ENCODE measurements around the gene BLMH.

The BLMH gene

DNA sequence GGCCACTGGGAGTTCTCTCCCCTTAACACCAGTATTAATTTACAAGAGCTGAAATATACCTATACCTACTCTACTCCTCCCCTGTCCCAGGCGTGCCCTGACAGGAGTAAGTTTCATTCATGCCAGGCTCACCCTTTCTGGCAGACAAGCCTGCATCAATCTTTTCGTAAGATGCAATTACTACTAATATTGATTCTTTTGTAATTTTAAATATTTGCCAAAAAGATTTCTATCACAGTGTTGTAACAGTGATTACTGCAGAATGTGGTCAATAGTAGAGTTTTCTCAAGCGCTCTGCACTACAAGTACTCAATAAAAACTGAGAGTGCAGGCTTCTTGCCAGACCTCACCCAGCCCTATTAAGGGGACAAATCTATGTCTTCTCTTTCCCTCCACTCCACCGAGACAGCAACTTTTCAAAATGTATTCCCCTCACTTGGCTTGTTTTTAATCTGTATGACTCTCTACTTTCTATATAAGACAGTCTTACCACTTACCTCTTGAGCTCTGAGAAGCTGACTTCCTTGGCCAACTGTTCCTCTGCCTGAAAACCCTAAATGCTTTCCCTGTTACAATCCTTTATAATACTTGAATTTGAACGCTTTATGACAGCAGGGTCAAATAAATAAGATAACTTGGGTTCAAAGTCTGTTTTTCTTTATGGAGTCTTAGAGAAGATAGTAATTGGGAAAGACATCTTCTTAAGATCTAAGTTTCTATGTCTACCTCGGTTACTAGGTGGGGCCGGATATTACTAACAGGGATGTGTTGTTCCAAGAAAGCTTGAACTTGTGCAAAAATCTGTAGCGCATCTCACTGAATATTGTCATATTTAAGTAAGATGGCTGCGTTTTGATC, 42.0 kb upstream of the BLMH start, which contains the start of gene TMIGD1:
Gene TMIGD1, minus strand, starts transcription at position 555 of the 858 bp plus-strand sequence. CDS start 1,924 bp downstream, outside the sequence.
- TF ChIP-seq, protein P1, sequence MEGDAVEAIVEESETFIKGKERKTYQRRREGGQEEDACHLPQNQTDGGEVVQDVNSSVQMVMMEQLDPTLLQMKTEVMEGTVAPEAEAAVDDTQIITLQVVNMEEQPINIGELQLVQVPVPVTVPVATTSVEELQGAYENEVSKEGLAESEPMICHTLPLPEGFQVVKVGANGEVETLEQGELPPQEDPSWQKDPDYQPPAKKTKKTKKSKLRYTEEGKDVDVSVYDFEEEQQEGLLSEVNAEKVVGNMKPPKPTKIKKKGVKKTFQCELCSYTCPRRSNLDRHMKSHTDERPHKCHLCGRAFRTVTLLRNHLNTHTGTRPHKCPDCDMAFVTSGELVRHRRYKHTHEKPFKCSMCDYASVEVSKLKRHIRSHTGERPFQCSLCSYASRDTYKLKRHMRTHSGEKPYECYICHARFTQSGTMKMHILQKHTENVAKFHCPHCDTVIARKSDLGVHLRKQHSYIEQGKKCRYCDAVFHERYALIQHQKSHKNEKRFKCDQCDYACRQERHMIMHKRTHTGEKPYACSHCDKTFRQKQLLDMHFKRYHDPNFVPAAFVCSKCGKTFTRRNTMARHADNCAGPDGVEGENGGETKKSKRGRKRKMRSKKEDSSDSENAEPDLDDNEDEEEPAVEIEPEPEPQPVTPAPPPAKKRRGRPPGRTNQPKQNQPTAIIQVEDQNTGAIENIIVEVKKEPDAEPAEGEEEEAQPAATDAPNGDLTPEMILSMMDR (IDR thresholded peaks at IDR 0.05; ENCODE audit: insufficient read depth, missing control alignments): no peak
- FAIRE-seq: no peak
- DNase-seq (ENCODE audit: insufficient read length, low spot score): no peak

- TF ChIP-seq, protein P1 (IDR thresholded peaks at IDR 0.05; ENCODE audit: insufficient read depth, missing control alignments): no peak
- DNase-seq (ENCODE audit: insufficient read length, low spot score): no peak
- no peak for FAIRE-seq
Observed at GRCh38 chr17:30332057-30332542, 40.4 kb upstream of the BLMH start.

- no peak for DNase-seq (ENCODE audit: insufficient read length, low spot score)
- no peak for FAIRE-seq
- TF ChIP-seq, protein P1 (IDR thresholded peaks at IDR 0.05; ENCODE audit: insufficient read depth, missing control alignments): no peak
Observed at GRCh38 chr17:30326809-30327208, 35.1 kb upstream of the BLMH start.

- TF ChIP-seq, protein P1 (IDR thresholded peaks at IDR 0.05; ENCODE audit: insufficient read depth, missing control alignments): no peak
- DNase-seq (ENCODE audit: insufficient read length, low spot score) (no peak), FAIRE-seq (no peak)
Observed at GRCh38 chr17:30324723-30325122, 33.0 kb upstream of the BLMH start.

GRCh38 chr17:30323895-30324319, 32.2 kb upstream of the BLMH start:
- TF ChIP-seq, protein P1 (IDR thresholded peaks at IDR 0.05; ENCODE audit: insufficient read depth, missing control alignments): no peak
- no peak for FAIRE-seq
- no peak for DNase-seq (ENCODE audit: insufficient read length, low spot score)

DNA sequence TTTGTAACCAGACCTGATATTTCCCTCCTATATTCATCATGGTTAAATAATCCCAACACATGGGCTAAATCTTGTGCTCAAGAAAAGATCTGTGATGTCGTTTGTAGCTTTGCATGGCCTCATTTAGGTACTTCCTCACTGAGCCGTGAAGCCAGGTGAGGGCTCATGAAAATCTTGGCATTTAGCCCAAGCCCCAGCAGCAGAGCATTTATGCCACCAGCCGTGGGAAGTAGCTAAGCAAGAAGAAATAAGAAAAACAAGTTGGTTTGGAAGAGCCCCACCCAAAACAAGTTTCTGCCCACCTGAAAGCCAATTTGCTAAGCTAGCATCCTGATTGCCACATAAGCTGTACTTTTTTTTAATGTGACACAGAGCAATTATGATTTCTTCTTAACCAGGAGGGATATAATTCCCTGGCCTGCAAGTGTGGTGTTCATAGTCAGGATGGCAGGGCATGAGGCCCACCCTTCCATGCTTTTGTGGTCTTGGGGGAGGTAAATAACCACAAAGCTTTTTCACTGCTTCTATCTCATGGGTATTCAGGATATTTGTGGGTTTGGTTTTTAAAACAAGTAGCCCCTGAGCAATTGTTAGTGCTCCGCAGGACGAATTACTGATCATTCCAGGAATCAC, 31.6 kb upstream of the BLMH start:
- TF ChIP-seq, protein P1 (IDR thresholded peaks at IDR 0.05; ENCODE audit: insufficient read depth, missing control alignments): no peak
- no peak for FAIRE-seq
- no peak for DNase-seq (ENCODE audit: insufficient read length, low spot score)
